ENCODE results near the gene DCXR.

The DCXR gene

DNA sequence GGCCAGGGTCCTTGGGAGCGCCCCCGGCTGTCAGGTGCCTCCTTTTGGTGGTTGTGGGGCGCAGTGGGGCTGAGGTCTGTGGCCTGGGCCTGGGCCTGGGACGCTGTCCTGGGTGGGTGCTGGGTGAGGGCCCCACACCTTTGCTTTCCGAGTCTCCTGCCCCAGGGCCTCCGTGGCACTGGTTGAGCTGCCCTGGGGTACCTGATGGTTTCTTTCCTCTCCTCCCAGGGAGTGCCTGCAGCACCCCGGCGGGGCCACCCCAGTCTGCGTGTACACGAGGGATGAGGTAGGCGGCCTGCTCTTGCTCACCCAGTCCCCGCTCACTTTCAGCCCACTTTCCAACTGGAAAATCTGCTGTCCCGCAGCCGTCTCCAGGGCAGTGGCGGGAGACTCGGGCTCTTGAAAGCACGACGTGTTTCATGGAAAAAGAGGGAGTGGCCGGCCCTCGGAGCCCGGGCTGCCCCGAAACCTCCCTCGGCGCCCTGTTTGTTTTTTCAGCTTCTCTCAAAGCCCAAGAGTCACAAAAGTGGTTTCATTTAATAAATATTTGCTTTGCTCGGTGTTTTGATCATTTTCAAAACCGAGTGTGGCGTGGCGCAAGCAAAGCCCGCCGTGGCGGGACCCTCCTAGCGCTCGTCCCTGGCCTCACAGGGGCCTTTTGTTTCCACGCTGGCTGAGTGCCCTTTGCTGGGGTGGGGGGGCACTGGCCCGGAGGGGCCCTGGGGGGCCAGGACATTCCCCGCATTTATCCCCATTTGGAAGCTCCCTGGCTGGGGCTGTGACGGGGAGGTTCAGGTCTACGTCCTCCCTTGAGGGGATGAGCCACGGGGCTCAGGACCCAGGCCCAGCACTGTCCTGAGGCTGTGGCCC lies 42.7 kb downstream of the DCXR start:
- DNase-seq: no peak

DNA sequence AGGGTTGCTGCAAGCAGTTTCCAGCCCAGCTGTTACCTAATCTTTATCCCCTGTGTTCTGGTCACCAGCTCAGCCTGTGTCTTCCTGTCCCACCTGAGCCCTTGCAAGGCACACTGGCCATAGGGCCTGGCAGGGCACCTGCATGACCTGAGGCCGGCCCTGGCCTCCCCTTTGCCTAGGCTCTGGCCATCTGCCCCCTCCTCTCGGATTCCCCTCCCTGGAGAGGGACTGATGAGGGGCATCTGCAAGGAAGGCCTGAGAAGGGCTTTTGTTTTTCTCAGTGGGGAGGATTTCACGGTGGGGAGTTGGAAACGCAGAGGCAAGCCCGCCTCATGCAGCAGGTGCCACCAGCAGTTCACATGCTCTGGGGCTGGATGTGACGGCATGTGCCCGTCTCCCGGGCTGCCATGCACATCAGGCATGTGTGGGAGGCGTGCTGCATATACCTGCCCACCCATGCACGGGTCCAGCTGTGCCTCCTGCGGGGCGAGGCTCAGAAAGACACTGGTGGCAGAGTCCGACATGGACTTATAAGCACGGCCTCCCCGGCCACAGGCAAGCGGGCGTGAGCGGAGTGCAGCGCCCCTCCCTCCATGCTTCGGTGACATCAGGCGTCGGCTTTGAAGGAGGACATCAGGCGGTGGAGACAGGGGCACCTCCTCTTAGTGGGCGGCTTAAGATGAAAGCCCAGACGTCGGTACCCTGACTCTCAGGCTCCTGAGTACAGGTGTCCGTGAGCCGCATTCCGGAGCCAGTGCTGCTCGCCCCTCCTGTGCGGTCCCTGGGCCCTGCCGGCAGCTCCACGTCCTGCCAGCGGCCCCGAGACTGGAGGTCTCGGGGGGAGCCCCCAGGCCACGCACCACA lies 43.5 kb downstream of the DCXR start:
- DNase-seq: no peak

DNA sequence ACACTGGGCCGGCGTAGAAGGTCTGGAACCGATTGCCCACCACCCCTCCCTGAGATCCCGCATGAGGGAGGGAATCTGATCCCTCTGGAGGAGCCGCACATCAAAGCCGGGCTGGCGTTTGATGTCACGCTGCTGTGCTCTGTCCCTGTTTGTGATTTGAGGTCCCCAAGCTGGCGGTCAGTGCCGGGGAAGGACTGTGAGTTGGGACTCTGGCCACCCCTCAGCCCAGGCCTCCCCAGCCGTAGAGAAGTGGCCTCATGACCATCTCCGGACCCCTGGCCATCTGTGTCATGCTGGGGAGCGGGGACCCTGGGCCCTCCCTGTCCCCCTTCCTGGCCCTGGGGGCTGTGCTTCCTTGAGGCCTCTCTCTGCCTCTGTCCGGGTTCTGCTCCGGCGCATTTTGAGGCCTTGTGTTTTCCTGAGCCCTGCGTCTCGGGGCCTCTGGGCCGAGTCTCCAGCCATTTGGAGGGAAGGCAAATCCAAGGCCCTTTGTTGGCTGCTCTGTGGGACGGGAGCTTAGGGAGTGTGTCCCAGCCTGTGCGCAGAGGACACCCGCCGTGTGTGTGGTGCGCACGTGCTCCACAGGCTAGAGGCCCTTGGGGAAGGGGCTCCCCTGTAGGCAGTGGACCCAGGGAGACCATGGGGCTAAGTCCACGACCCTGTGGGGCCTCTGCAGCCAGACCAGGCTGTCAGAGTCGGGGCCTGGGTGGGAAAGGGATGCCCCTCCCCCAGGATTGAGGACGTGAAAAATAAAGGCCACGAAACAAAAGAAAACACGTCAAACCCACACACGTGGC lies 45.0 kb downstream of the DCXR start:
- DNase-seq: no peak

DNA sequence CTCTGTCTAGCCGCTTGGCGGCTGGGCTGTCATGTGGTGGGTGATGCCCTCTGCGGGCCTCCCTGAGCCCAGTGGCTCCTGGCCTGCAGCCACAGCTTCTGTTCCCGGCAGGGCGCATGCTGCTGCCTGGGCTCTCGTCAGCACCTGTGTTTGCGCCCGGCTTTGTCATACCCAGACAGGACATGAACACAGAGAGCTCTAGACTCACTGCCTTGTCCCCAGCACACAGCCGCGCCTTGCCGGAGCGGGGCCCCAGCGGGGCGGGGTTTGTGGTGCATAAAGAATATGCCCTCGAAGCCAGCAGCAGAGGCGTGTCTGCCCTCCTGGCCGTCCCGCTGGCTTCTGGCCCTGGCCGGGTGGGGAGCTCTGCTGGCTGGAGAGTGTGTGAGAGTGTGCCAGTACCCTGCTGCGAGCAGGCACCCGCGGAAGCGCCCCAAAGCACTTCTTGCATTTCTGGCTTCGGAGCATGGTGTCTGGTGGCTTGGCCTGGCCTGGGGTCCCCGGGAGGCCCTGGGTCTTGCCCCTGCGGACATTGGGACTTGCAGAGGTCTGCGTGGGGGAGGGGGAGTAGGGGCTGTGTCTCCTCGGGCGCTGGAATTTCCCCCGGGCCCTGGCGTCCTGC lies 45.7 kb downstream of the DCXR start:
- no peak for DNase-seq

DNA sequence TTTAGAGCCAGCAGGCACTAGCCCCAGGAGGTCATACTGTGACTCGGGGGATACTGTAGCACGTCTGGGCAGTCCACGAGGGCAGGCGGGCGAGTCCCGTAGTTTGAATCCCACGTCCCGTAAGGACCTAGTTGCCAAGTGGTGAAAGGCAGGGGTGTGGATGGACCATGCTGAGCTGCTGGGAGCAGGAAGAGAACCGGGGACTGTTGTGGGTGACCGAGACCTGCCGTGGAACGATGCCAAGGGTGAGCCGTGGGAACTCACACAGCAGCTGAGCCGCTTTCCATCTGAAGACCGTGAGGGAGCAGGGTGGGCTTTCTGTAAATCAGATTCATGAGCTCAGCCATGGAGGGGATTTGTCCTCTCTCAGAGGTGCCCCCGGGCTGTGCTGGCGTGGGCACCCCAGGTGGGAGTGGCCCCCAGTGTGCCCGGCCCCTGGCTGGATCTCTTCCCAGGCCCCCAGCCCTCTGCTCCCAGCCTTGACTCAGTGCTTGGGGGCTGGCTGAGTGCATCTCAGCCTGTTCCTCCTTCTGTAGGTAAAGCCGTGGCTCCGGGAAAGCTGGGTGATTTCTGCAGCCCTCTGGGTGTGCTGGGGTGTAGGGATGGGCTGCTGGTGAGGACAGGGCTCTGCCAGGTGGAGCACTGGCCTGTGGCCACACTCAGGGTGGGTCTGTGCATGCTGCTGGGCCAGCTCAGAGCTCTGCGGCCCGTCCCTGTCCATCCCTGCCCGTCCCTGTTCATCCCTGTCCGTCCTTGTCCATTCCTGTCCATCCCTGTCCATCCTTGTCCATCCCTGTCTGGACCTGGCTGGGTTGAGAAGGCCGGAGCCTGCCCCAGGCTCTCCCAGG lies 46.4 kb downstream of the DCXR start:
- no peak for DNase-seq

DNA sequence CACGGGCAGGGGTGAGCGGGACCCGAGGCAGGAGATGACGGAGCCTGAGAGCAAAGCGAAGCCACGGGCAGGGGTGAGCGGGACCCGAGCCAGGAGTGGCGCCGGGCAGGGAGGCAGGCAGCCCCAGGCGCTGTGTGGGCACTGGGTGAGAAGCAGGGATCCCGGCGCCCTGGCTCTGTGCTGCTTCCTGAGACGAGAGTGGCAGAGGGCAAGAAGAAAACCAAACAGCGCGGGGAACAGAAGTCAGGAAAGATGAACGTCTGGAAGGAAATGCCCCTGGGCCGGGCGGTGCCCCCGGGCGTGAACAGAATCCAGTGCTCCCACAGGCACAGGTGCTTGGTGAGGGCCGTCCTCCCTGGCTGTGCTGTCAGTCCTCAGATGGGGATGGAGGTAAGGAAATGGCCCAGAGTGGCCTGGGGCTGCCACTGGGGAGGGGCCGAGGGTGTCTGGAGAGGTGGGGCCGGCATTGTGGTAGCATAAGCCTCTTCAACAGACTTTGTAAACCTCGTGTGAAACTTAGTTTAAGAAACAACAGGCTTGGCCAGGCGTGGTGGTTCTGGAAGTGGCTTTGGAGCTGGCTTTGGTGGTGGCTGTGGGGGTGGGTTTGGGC lies 50.2 kb downstream of the DCXR start:
- no peak for DNase-seq

DNA sequence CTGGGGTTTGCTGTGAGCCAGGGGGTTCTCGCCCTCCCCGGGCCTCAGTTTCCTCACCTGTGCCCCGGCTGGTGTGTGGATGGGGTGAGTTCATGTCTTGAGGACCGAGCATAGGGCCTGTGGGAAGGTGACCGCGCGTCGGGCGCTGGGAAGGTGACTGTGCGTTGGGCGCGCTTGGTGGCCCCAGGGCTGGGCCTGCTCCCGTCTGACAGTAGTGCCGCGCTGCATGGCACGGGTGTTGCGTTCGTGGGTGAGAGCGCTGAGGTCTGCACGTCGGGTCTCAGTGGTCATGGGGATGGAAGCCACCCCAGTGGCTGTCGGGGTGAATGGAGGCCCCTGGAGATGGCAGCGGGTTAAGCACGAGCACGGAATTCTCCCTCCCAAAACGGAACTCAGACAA lies 50.9 kb downstream of the DCXR start:
- DNase-seq: no peak

Data from activated CD8-positive, alpha-beta memory T cell treated with anti-CD3 and anti-CD28 coated beads for 24 hours (primary cell).